ENCODE results near the gene KAZALD1.

The KAZALD1 gene

GRCh38 chr10:101050208-101051069 is 11.3 kb upstream of the KAZALD1 start:
- DNase-seq: peak; percentile 82 to 87

- DNase-seq: no peak
These were observed 9.5 kb upstream of the KAZALD1 start for GRCh38 chr10:101052285-101052684.

DNA sequence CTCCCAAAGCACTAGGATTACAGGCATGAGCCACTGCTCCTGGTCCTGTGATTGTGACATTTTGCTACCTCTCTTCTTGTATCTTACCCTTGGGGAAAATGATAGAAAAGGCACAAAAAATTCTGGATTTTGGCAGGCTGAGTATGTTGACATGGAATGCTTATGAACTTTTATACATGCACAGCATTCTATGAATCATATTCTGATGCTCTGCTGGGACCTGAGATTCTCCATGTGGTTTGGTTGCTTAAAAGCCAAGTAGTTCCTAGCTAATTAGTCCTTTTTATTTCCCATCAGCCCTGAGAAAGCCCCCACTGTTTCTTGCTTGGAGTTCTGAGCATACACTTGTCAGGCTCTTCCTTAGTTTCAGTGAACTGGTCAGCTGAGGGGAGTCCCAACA is 8.3 kb upstream of the KAZALD1 start:
- no peak for DNase-seq

GRCh38 chr10:101054351-101054750 is 7.4 kb upstream of the KAZALD1 start:
- DNase-seq: no peak

DNA sequence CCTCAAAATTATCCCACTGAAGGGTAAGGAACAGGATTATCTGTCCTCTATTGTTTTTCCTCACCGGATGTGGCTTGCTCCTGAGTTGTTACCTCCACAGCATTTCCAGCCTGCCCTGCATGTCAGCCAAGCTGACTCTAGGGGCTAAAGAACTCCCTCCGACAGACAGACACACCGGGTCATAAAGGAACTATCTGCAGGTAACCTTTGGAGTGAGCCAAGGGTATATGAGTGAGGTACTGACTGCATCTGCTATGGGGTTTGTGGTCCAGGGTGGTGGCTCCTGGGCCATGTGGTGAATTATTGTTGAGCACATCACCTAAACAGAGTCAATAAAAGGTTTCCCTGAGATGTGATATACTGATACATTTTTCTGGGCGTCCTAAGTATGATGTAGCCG is 6.9 kb upstream of the KAZALD1 start:
- no peak for DNase-seq

GRCh38 chr10:101055411-101055810 is 6.4 kb upstream of the KAZALD1 start:
- DNase-seq: no peak

- no peak for DNase-seq
These were observed 5.2 kb upstream of the KAZALD1 start for GRCh38 chr10:101056365-101057151.

- DNase-seq: peak; percentile 96
These were observed 1.5 kb upstream of the KAZALD1 start for GRCh38 chr10:101060036-101060950.

DNA sequence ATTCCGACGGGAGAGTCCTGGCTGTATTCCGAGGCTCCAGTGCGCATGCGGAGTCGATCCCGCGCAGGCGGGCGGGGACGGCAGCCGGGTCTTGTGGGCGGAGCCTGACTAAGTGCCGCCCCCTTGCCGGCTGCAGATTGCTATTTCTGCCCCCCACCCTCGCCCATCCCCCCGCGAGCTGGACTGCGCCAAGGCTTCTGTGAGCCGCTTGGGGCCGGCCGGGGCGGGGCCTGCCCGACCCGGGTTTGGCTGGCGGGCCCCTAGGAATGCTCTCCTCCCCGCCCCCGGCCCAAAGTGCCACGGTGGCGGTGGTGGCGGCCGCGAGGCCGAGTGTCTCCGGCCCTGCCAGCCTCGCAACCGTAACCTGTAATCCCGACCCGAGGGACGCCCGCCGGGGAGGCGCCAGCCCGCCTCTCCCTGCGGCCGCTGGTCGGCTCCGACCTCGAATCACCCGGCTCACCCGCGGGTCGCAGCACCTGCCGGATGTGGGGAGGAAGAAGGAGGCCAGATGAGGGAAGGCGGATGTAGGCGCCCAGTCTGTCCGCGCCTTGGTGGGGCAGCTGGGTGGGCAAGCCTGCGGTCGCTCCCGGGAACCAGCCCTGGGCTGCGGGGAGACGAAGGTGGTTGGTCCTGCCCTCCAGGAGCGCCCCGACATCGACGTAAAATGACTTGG is 702 bp upstream of the KAZALD1 start:
- DNase-seq: peak; percentile 92 to 94

GRCh38 chr10:101062232-101063049 is 652 bp downstream of the KAZALD1 start:
- DNase-seq: peak; percentile 61 to 70

GRCh38 chr10:101063050-101063525 is 1.3 kb downstream of the KAZALD1 start:
- DNase-seq: no peak

DNA sequence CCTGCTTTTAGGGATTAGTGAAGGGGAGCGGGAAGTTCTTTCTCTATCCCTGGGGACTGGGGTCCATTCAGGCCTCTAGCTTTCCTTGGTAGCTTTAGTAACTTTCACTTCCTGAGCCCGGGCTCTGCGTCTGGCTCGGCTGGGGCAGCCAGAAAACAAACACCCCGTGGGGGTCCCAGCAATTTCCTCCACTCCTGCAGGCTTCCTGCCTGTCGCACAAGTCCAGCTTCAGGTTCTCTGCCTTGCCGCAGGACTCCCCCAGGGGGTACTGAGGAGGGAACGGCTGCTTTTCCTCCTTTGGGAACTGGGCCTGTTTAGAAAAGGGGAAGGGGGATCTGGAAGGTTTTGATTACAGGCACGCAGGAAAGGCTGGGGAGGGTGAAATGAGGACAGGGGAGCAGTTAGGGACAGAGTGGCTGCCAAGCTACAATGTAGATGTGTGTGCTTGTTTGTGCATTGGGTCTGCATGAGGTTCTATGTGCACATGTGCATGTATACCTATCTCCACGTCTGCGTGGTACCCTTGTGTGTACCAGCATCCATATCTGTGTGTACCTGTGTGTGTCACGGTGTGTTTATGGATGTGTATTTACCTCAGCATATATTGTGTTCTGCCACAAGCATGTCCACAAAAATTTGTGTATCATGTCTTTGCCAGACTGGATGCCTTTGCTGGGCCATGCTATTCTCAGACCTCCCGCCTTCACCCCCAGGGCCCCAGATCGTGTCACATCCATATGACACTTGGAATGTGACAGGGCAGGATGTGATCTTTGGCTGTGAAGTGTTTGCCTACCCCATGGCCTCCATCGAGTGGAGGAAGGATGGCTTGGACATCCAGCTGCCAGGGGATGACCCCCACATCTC is 2.0 kb downstream of the KAZALD1 start:
- DNase-seq: no peak

DNA sequence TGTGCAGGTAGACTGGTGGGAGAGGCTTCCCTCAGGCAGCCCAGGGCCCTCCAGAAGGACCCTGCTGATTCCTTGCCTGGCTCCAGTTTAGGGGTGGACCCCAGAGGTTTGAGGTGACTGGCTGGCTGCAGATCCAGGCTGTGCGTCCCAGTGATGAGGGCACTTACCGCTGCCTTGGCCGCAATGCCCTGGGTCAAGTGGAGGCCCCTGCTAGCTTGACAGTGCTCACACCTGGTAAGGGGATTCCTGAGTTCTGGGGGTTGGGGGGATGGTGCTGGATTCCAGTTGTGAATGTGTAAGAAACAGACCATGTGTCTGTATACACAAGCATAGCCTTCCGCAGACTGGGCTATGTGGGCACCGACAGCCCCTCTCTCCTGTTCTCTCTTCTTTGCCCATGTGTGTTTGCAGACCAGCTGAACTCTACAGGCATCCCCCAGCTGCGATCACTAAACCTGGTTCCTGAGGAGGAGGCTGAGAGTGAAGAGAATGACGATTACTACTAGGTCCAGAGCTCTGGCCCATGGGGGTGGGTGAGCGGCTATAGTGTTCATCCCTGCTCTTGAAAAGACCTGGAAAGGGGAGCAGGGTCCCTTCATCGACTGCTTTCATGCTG is 2.7 kb downstream of the KAZALD1 start:
- no peak for DNase-seq

DNA sequence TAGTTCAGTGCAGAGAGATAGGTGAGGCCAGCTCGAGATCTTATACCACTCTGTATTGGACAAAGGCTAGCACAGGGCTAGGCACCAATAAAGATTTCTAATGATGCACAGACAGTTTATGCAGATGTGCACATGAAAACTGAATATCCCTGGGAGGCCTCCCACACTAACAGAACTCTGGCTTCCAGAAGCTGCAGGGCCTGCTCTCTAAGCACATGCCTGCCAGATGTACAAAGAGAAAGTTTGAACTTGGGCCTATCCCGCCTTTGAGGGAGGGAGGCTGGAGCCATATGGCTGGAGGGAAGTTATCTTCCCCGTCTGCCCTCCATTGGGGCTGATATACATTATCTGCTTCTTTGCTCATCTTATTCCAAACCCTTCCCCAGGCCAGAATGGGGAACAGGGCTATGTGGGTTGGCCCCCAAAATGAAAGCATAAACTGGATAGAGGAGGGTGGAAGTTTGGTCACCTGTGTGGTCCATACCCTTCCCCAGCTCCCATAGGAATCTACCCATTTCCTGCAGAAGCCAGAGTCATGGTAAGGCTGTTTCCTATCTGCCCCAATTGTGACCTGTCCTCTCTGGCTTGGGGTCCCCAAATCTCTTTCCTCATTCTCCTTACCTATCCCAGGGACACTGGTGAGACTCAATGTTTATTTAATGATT is 3.8 kb downstream of the KAZALD1 start:
- DNase-seq: no peak

GRCh38 chr10:101066146-101066895 is 4.5 kb downstream of the KAZALD1 start:
- DNase-seq: peak; percentile 48 to 67

GRCh38 chr10:101066896-101067355 is 5.1 kb downstream of the KAZALD1 start:
- no peak for DNase-seq

- peak; percentile 84 to 90 for DNase-seq
These were observed 5.7 kb downstream of the KAZALD1 start for GRCh38 chr10:101067356-101068083.

DNA sequence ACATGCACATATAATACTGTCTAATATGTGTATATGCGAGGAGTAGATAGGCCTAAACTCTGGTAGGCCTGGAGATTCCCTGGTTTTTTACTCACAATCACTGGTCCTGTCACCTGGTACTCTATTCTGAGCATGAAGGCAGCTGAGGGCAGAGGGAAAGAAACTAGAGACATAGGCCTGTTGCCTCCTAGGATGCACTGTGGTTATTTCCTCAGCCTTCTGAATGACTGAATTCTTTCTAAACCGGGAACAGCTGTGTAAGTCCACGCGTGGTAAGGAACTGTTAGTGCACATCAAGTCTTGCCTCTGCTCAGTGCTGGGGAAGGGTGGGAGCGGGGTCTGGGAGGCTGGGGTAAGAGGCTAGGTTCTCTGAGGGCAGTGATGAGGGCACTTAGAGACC is 7.7 kb downstream of the KAZALD1 start:
- DNase-seq: no peak

Measured in activated CD4-positive, alpha-beta T cell treated with anti-CD3 and anti-CD28 coated beads, Interleukin-2, amount 50 U/mL, for 48 hours (primary cell).